Posterior cingulate gyrus (tissue), 11 donors: ENCODE results near the gene OR2AE1.

Experiments used
- DNase-seq, 10 donors: peaks; one replicate each; pipeline versions ENCODE4 v3.0.0 to v3.0.0-alpha.2; 2020 to 2021; ENCODE audit warnings: mixed read lengths in 3 of 10
- intact Hi-C: fragments of 100-400 bp; cut with DNase I; formaldehyde crosslinking; loops from one replicate; pipeline ENCODE4 v1.15.1; 2023

OR2AE1 gene

GRCh38 chr7:99863847-99864440 lies 12.9 kb downstream of the OR2AE1 start:
- DNase-seq = no peak
- intact Hi-C loops = no loop called here

GRCh38 chr7:99860281-99861127 lies 16.3 kb downstream of the OR2AE1 start:
- intact Hi-C loops = no loop called here
- DNase-seq = peak in 1 of 10 donors; percentile 21

DNA sequence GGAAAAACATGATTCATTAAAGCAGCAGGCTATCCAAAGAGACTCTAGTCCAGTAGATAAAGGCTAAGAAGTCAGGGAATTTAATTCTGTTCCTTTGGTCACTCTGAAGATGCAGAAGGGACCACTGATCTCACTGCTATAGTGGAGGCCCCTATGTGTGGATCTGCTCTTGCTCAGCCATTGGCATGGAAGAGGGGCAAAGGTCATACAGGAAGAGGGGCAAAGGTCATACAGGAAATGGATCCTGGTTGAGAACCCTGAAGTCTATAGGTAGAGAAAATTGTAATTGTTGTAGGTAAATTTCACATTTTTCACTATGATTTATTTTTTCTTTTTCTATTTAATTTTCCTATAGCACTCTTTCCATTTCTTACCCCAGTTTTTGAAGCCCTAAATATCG lies 21.6 kb downstream of the OR2AE1 start:
- intact Hi-C loops = no loop called here

GRCh38 chr7:99848420-99849216 lies 28.2 kb downstream of the OR2AE1 start:
- DNase-seq = no peak
- intact Hi-C loops = no loop called here

More for the DNA sequence above, 21.6 kb downstream of the OR2AE1 start:
- no peak for DNase-seq

DNA sequence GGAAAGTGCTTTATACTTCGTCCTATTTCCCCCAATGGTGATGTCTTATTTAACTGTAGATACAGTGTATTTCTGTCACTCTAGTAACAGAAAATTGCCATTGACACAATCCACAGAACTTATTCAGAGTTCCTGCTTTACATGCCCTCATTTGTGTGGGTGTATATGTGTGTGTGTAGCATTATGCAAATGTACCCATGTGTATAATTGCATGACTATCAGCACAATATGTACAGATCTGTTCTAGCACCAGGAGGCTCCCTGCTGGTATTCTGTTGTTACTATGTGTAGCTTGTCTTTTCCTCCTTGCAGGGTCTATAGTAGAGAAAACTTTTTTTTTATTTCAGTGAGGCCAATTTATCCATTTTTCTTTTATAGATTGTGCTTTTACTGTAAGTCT lies 32.5 kb downstream of the OR2AE1 start:
- intact Hi-C loops = no loop called here
- no peak for DNase-seq

DNA sequence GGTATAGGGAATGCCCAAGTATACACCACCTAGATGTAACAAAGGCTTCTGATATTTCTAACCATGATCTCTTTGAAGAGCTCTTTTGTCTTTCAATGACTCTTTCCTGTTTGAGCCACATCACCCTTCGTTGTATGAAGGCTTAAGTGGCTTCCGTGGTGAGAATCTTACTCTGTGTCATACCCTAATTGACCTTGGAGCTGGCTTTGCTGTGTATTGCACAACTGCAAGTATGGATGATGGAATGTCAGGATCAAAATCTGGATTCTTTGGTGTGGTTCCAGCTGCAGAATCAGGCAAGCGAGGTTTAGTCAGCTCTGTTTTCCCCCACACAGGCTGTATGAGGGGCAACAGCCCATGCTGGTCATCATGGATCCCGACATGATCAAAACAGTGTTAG lies 33.0 kb downstream of the OR2AE1 start:
- DNase-seq = no peak
- intact Hi-C loops = no loop called here

DNA sequence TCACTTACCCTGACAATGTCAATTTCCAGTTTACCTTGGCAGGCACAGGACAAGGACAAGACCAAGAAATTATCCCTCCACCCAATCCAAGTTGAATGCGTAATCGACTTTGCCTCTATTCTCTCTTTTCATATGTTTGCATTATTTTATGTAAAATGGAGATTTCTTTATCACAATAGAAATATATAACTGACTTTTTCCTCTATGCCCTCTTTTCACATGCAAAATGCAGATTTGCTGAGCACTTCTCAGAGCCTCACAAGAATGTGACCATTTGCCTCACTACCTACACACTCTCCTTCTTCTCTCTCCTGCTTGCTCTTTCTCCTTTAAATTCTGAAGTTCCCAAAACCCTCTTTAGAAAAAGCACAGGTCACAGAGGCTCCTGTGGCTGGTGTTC lies 33.9 kb downstream of the OR2AE1 start:
- DNase-seq = no peak
- intact Hi-C loops = no loop called here

GRCh38 chr7:99840136-99840869 lies 36.5 kb downstream of the OR2AE1 start:
- no peak for DNase-seq
- intact Hi-C loops = no loop called here

GRCh38 chr7:99839287-99840021 lies 37.4 kb downstream of the OR2AE1 start:
- intact Hi-C loops = no loop called here
- DNase-seq = no peak

DNA sequence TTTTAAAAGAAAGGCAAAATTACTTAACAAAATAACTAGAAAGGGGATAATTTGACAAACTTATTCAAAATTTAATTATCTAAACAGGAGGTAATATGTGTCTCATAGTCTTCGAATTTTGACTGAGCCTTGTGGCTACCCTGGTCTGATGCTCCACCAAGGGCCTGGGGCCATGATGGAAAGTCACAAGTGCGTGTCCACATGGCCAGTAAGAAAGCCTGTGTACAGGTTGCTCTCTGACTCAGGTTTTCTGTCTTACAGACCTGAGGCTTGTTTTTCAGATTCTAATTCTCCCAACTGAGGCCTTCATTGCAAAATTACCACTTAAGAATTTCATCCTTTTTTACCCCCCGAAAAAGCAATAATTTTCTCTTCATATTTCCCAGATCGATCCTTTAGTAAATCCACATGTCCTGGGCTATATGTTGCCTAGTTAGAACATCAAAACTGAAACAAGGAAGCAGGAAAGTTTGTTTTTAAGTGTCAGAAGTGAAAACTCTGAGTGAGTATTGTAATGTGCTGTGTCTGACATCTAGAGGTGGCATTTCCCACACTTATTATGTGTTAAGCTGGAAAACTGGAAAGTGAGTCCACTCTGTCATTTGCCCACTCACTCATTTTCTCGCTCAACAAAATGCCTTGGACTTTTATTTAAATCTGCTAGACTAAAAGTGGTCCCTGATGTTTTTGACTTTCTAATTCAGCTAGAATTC lies 39.0 kb downstream of the OR2AE1 start:
- intact Hi-C loops = no loop called here

DNA sequence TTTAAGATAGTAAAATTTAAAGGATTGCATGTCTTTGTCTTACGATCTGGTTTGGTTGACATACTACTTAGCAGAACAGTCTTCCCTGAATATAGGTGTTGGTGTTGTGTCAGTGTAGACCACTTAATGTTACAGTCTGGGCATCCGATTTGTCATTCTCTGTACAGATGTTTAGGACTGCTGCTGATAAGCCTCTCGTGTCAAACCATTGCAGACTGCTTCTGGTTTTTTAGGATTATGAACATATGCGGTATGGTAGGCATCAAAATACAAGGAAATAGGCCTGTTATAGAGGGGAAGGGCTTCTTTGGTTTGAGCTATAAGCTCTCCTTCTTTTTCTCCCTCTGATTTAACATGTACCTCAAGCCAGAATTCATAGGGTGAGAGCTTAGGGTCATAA lies 41.6 kb downstream of the OR2AE1 start:
- intact Hi-C loops = no loop called here
- DNase-seq = no peak

More for the DNA sequence above, 39.0 kb downstream of the OR2AE1 start:
- DNase-seq = no peak

- no peak for DNase-seq
- intact Hi-C loops = no loop called here
Observed at GRCh38 chr7:99834382-99834781, 42.5 kb downstream of the OR2AE1 start.

DNA sequence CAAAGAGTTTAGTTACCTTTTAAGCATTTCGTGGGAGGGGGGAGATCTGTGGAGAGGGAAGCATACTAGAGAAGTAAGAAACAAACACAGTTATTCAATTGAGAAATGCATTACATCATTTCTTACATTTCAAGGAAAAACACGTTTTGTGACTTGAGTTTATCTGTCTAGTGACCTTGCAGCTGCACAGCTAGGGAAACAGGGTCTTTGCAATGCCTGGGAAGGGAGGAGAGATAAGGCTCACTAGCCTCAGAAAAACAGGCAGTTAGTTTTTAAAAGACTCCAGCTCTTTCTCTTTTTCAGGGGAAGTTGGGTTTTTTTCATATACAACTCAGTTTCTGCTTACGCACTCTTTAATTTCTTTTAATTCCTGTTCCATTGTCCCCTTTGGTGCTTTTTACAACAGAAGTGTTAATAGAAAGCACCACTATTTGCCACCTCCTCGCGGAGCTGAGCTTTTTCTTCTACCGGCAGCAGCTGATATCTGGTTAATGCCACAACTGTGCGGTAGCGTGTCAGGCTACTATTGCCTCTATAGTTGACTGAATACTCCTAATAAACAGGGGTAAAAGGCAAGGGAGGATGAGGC lies 43.5 kb downstream of the OR2AE1 start:
- DNase-seq = no peak
- intact Hi-C loops = no loop called here

DNA sequence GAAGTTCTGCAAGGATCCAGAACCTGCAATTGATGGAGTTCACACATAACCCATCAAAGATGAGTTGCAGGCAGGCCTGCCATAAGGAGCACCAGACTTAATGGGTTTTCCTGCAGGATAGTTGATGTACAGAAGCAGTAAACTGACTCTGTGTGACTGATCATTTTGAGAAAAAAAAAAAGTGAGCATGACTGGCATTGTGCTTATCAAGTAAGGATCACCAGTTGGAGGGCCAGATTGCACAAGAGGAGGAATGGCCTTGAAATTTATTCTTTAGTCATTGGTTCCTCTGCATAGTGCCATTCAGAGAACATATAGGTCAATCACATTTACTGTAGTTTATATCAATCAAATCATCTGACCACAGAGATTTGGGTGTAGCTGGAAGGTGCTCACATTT lies 45.2 kb downstream of the OR2AE1 start:
- intact Hi-C loops = no loop called here
- DNase-seq = no peak

DNA sequence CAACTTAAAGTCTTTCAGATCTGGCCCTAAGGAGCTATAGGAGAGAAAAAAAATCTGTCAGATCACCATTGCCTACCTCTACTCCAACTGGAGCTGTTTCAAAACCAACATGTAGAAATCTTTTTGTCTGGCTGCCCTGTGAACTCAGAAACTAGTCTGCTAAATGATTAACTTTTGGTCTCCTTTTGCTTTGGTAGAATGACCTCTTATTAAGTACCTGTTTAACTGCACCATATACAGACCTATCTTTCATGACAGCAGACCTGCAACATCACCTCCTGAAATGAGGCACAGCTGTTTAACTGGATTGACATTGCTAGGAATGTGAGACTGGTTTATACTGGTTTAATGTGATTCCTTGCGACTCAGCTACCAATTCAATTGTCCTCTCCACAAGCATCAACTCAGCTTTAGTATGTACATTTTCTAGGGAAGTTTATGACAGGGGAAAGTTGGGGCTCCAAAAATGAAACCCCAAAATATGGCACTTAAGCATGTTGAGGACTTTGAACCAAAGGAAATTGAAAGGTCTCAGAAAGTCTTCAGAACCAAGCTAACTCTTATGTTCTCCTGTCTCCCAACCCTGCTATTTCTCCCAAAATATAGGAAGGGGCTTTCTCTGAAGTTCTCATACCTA lies 47.2 kb downstream of the OR2AE1 start:
- DNase-seq = no peak
- intact Hi-C loops = no loop called here

- DNase-seq = no peak
- intact Hi-C loops = no loop called here
Observed at GRCh38 chr7:99828811-99829210, 48.0 kb downstream of the OR2AE1 start.

DNA sequence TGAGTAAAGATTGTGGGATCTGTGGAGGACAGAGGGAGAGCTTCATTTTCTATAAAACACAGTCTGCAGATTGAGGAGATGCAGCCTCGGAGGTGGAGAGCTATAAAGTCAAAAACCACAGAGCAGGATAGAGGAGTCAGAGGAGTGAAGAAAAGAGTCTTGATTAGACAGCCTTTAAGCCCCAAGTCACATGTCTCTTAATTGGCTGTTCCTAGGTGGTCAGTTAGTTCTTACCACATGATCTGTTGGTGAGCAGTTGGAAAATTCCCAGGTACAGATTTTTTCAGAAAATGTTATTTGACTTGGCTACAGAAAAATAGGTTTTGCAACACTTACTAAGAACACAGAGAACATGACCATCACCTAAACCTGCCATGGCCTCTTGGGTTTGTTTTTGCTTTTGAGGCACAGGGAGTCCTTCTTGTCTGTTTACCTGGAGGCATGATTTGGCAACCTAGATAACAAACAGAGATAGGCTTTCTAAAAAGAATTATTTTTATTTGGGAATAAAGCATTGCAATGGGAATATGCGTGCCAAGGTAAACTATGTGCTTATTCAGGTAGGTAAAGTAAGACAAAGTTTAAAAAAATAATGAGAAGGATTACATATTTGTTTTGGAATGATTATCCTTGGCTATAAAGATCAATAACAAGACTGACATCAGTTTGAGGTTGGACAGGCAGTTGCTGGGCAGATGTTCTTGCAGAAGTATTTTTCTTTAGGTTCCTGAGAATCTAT lies 49.6 kb downstream of the OR2AE1 start:
- intact Hi-C loops = no loop called here
- DNase-seq = no peak
